Measurements from ENCODE around the gene PLA2G15.

Gene PLA2G15

GRCh38 chr16:68298907-68299561 lies 53.9 kb downstream of the PLA2G15 start:
- DNase-seq (ENCODE audit: low read depth in 2 of 2), result no peak

GRCh38 chr16:68299571-68300453 lies 54.6 kb downstream of the PLA2G15 start:
- no peak for DNase-seq (ENCODE audit: low read depth in 2 of 2)

GRCh38 chr16:68300734-68301459 lies 55.7 kb downstream of the PLA2G15 start:
- no peak for DNase-seq (ENCODE audit: low read depth in 2 of 2)

- DNase-seq (ENCODE audit: low read depth in 2 of 2), result no peak
These were observed 61.5 kb downstream of the PLA2G15 start for GRCh38 chr16:68306633-68307032.

- DNase-seq (ENCODE audit: low read depth in 2 of 2), result no peak
These were observed 64.6 kb downstream of the PLA2G15 start for GRCh38 chr16:68309799-68310198.

GRCh38 chr16:68310437-68310773 lies 65.2 kb downstream of the PLA2G15 start:
- DNase-seq (ENCODE audit: low read depth in 2 of 2), result no peak
